ENCODE data around the gene NEK3. TPM values are rescaled to one million over a fixed set of nuclear protein-coding genes. Genes with fewer than 3 reads are reported as not detected.

Gene NEK3
- total and polyA plus RNA-seq, 2 of the 4 experiments (the other 2 are of a cell fraction): 3.6 to 9.2 TPM

- POLR2A ChIA-PET (ENCODE audit: unreplicated experiment): no interaction called here
- ATAC-seq (ENCODE audit: low read depth): no peak
- in situ Hi-C loops (cut with MboI; ENCODE audit: low sequenced_read_pairs): no loop called here
Measured at GRCh38 chr13:52092087-52092486, 67.3 kb downstream of the NEK3 start.

More at GRCh38 chr13:52092087-52092486, 67.3 kb downstream of the NEK3 start:
- Histone ChIP-seq H3K23ac (ENCODE audit: low read depth, low read length) (no peak overlapping the region), H3K36me3 (ENCODE audit: control insufficient read depth, insufficient read depth, low read length) (no peaks in the 10 kb centered on the region), H3K27ac (ENCODE audit: insufficient read depth, low read length) (no peak overlapping the region), H3K9ac (ENCODE audit: low read depth, low read length) (no peak overlapping the region), H4K91ac (ENCODE audit: insufficient read depth, low read depth, low read length) (no peak overlapping the region), H3K14ac (replicated peaks; ENCODE audit: low read depth, low read length) (no peak overlapping the region), H2AK9ac (replicated peaks; ENCODE audit: low read depth, low read length, poor library complexity) (no peak overlapping the region), H2AK5ac (ENCODE audit: low read depth, low read length) (no peak overlapping the region), H2BK120ac (ENCODE audit: low read depth, low read length) (no peak overlapping the region), H3K4ac (ENCODE audit: low read depth, low read length) (no peak overlapping the region), H2BK20ac (ENCODE audit: low read depth, low read length) (no peak overlapping the region), H3K18ac (ENCODE audit: low read depth, low read length) (no peak overlapping the region), H3K56ac (ENCODE audit: extremely low read depth, insufficient read depth, low read length) (no peak overlapping the region), H4K8ac (ENCODE audit: low read depth in 2 of 2, low read length in 2 of 2) (no peak overlapping the region), H2BK15ac (ENCODE audit: low read depth, low read length) (no peak overlapping the region), H3K27me3 (ENCODE audit: control insufficient read depth, insufficient read depth, low read length) (no peaks in the 10 kb centered on the region; the same call in 1 of the 2 replicates), H3K9me3 (ENCODE audit: control insufficient read depth, insufficient read depth, low read length) (no peaks in the 10 kb centered on the region), H3K4me2 (ENCODE audit: low read depth, low read length) (no peak overlapping the region), H2BK5ac (ENCODE audit: low read depth, low read length, poor library complexity, severe bottlenecking) (no peak overlapping the region), H2AFZ (replicated peaks; ENCODE audit: low read length, poor library complexity) (no peak overlapping the region), H4K20me1 (ENCODE audit: insufficient read depth, low read length) (no peaks in the 10 kb centered on the region), H4K5ac (ENCODE audit: low read depth, low read length) (no peak overlapping the region), H3K9me1 (ENCODE audit: insufficient read depth, low read length) (no peaks in the 10 kb centered on the region), H3K4me1 (ENCODE audit: control insufficient read depth, insufficient read depth, low read length) (no peaks in the 10 kb centered on the region), H3K79me1 (ENCODE audit: low read depth in 1 of 2, low read length in 2 of 2) (no peaks in the 10 kb centered on the region), H3K4me3 (ENCODE audit: insufficient read depth, low read depth, low read length) (no peak overlapping the region)
- TF ChIP-seq NFE2L2 (IDR thresholded peaks at IDR 0.05; ENCODE audit: low read depth, low read length): no peak
- TF ChIP-seq RCOR1 (IDR thresholded peaks at IDR 0.05; ENCODE audit: insufficient replicate concordance, low read length): no peak
- TF ChIP-seq FOS (IDR thresholded peaks at IDR 0.05; ENCODE audit: low read depth, low read length): no peak
- no peak for TF ChIP-seq ELK1 (IDR thresholded peaks at IDR 0.05; ENCODE audit: borderline replicate concordance, low read depth, low read length)
- TF ChIP-seq CTCF (conservative IDR thresholded peaks at IDR 0.05; ENCODE audit: low read depth, low read length): no peak
- no peak for TF ChIP-seq RAD21 (IDR thresholded peaks at IDR 0.05; ENCODE audit: low read length)
- no peak for DNase-seq
- dilution Hi-C loops (cut with HindIII; ENCODE audit: low sequenced_read_pairs, unreplicated experiment) (no loop called here), intact Hi-C loops (cut with micrococcal nuclease) (no loop called here)
- WGBS, 2 experiments (ENCODE audit: extremely low coverage in 2 of 2, insufficient read length in 1 of 2): no CpG with 5 or more reads among the region's 2 CpGs
- CTCF ChIA-PET: no interaction called here
- no TSS peak for BruUV-seq (replicated peaks)
